Measurements from ENCODE around the gene SART3. TPM values are rescaled to one million over a fixed set of nuclear protein-coding genes. Genes with fewer than 3 reads are reported as not detected.

SART3 gene
- total and polyA plus RNA-seq, 2 of the 13 experiments (the other 11 are each of a cell fraction or from before 2014, with no cell fraction given): 16.1 to 69.9 TPM

- Histone ChIP-seq H4K20me1 (ENCODE audit: insufficient read depth, low read length) (no peaks in the 10 kb centered on the region), H3K4me3 (replicated peaks in 1 of 3; ENCODE audit: insufficient read depth in 1 of 3, low read depth in 2 of 3, low read length in 3 of 3) (no peak overlapping the region), H3K27ac (ENCODE audit: extremely low read length, insufficient read depth, low read length) (no peak overlapping the region), H3K9me3 (ENCODE audit: low read length) (no peaks in the 10 kb centered on the region), H2AFZ (ENCODE audit: low read length) (no peak overlapping the region), H3K4me1 (ENCODE audit: insufficient read depth, low read length) (peaks cover 24% of the 10 kb centered on the region), H3K79me2 (ENCODE audit: insufficient read depth, low read length) (no peaks in the 10 kb centered on the region), H3K4me2 (ENCODE audit: low read depth, low read length) (no peak overlapping the region), H3K9ac (ENCODE audit: insufficient read depth, low read depth, low read length) (no peak overlapping the region), H3K27me3 (ENCODE audit: control insufficient read depth in 1 of 2, insufficient read depth in 2 of 2, low read length in 2 of 2) (peaks cover 1 to 22% of the 10 kb centered on the region in 2 experiments; a peak in 4 of 5 replicates), H3K36me3 (replicated peaks in 1 of 2; ENCODE audit: control insufficient read depth in 1 of 2, insufficient read depth in 2 of 2, low read length in 2 of 2) (no peaks in the 10 kb centered on the region)
- intact Hi-C loops (cut with micrococcal nuclease; ENCODE audit: unreplicated experiment) (no loop called here), in situ Hi-C loops (cut with HindIII; ENCODE audit: extremely low pct_ligation_motif_present, low pct_unique_long_range_greater_than_20kb) (no loop called here)
- TF ChIP-seq TOPORS (CRISPR knock-in tag; IDR thresholded peaks at IDR 0.05) (no peak), ZNF629 (CRISPR knock-in tag; conservative IDR thresholded peaks at IDR 0.05) (no peak), RERE (CRISPR knock-in tag; IDR thresholded peaks at IDR 0.05; ENCODE audit: low read depth) (no peak), ZNF142 (CRISPR knock-in tag; IDR thresholded peaks at IDR 0.05) (no peak)
- CTCF ChIA-PET (ENCODE audit: low intra/inter-chr PET ratio, low total read pairs): no interaction called here
- POLR2A ChIA-PET: no interaction called here
- BruUV-seq (replicated peaks): no TSS peak
- FAIRE-seq (no peak), ATAC-seq (no peak), DNase-seq (ENCODE audit: low spot score) (no peak)
- WGBS (ENCODE audit: low lambda C conversion rate): 0% methylated on average over 3 of the region's 5 CpGs
These were observed 47.6 kb upstream of the SART3 start for GRCh38 chr12:108608616-108609015.

Measured in HepG2 (cell line).